ENCODE measurements around the gene TMEM273. TPM values are rescaled to one million over a fixed set of nuclear protein-coding genes. Genes with fewer than 3 reads are reported as not detected.

TMEM273 gene
- total RNA-seq, 4 donors from 2014 or later = 1.3 to 10.6 (median 6.8) TPM

GRCh38 chr10:49166484-49167400, 21.4 kb downstream of the TMEM273 start:
- Histone ChIP-seq H3K27ac (no peak overlapping the region), H3K36me3 (no peaks in the 10 kb centered on the region), H3K4me1 (peaks cover 3% of the 10 kb centered on the region), H3K9me3 (no peaks in the 10 kb centered on the region), H3K27me3 (no peaks in the 10 kb centered on the region), H3K4me3 (no peak overlapping the region)
- no peak for TF ChIP-seq POLR2AphosphoS5 (IDR thresholded peaks at IDR 0.05)
- no peak for TF ChIP-seq POLR2A (IDR thresholded peaks at IDR 0.05)
- no peak for TF ChIP-seq CTCF (IDR thresholded peaks at IDR 0.05)
- TF ChIP-seq EP300 (IDR thresholded peaks at IDR 0.05) = no peak
- 76% methylated on average over 12 of the region's 14 CpGs for WGBS
- DNase-seq (ENCODE audit: low spot score in 2 of 2) = no peak

GRCh38 chr10:49165821-49166483, 22.2 kb downstream of the TMEM273 start:
- no peak for TF ChIP-seq EP300 (IDR thresholded peaks at IDR 0.05)
- H3K9me3 ChIP-seq = no peaks in the 10 kb centered on the region
- no peak overlapping the region for H3K27ac ChIP-seq
- no peaks in the 10 kb centered on the region for H3K36me3 ChIP-seq
- no peak for DNase-seq (ENCODE audit: low spot score in 2 of 2)
- H3K4me1 ChIP-seq = peaks cover 3% of the 10 kb centered on the region
- H3K27me3 ChIP-seq = no peaks in the 10 kb centered on the region
- H3K4me3 ChIP-seq = no peak overlapping the region
- WGBS = 92% methylated on average over 14 of the region's 14 CpGs

DNA sequence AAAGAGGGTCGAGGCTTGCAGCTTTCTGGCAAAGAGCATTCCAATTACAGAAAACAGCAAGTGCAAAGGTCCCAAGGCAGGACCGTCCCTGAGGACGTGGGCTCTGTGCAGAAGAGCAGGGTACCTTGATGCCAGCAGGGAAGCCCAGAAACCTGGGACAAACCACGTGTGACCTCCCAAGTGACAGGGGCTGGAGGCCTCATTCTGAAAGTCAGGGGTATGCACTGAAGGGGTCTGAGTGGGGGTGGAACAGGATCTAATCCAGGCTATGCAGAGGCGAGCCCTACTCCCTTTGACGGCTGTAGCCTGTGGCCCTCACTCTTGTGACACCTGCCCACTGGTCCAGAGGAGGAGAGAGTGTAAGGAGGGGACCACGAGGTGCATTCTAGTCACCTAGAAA, 22.9 kb downstream of the TMEM273 start:
- 92% methylated on average over 7 of the region's 7 CpGs for WGBS
- no peak overlapping the region for H3K27ac ChIP-seq

GRCh38 chr10:49164559-49165188, 23.5 kb downstream of the TMEM273 start:
- DNase-seq (ENCODE audit: low spot score in 2 of 2) = no peak

More for the DNA sequence above, 22.9 kb downstream of the TMEM273 start:
- peaks cover 3% of the 10 kb centered on the region for H3K4me1 ChIP-seq
- no peaks in the 10 kb centered on the region for H3K36me3 ChIP-seq
- no peak overlapping the region for H3K4me3 ChIP-seq
- TF ChIP-seq EP300 (IDR thresholded peaks at IDR 0.05) = no peak
- no peak for TF ChIP-seq POLR2A (IDR thresholded peaks at IDR 0.05)
- no peak for TF ChIP-seq CTCF (IDR thresholded peaks at IDR 0.05)
- no peak for TF ChIP-seq POLR2AphosphoS5 (IDR thresholded peaks at IDR 0.05)
- H3K27me3 ChIP-seq = no peaks in the 10 kb centered on the region
- no peak for DNase-seq (ENCODE audit: low spot score in 2 of 2)
- no peaks in the 10 kb centered on the region for H3K9me3 ChIP-seq

GRCh38 chr10:49163741-49164140, 24.4 kb downstream of the TMEM273 start:
- Histone ChIP-seq H3K36me3 (no peaks in the 10 kb centered on the region), H3K4me3 (no peak overlapping the region), H3K27me3 (no peaks in the 10 kb centered on the region), H3K9me3 (no peaks in the 10 kb centered on the region), H3K27ac (no peak overlapping the region), H3K4me1 (peaks cover 3% of the 10 kb centered on the region)
- no peak for DNase-seq (ENCODE audit: low spot score in 2 of 2)
- 98% methylated on average over 4 of the region's 4 CpGs for WGBS
- TF ChIP-seq POLR2A (IDR thresholded peaks at IDR 0.05) (no peak), EP300 (IDR thresholded peaks at IDR 0.05) (no peak)

More at GRCh38 chr10:49164559-49165188, 23.5 kb downstream of the TMEM273 start:
- WGBS = 73% methylated on average over 9 of the region's 9 CpGs
- H3K4me1 ChIP-seq = peaks cover 3% of the 10 kb centered on the region
- no peaks in the 10 kb centered on the region for H3K36me3 ChIP-seq
- no peak overlapping the region for H3K4me3 ChIP-seq
- H3K27me3 ChIP-seq = no peaks in the 10 kb centered on the region
- no peak overlapping the region for H3K27ac ChIP-seq
- H3K9me3 ChIP-seq = no peaks in the 10 kb centered on the region
- no peak for TF ChIP-seq EP300 (IDR thresholded peaks at IDR 0.05)
- TF ChIP-seq POLR2AphosphoS5 (IDR thresholded peaks at IDR 0.05) = no peak
- TF ChIP-seq POLR2A (IDR thresholded peaks at IDR 0.05) = no peak
- peak; percentile 5 to 30 for TF ChIP-seq CTCF (IDR thresholded peaks at IDR 0.05)

Measured in suprapubic skin (tissue), 4 donors.